Neuronal stem cell (in vitro differentiated cells): ENCODE data around the gene MLST8.

ENCODE experiments used
- DNase-seq: peaks from one replicate; pipeline ENCODE4 v3.0.0-alpha.2; 2013; ENCODE audit warnings: low spot score
- H2AFZ ChIP-seq: one replicate; pipeline ENCODE4 v1.6.1; 2013; ENCODE audit warnings: mild to moderate bottlenecking, low read length, inconsistent platforms
- H2AK5ac ChIP-seq: 2 replicates; pipeline ENCODE4 v1.6.1; 2013; ENCODE audit warnings: low read depth, mild to moderate bottlenecking, inconsistent platforms, low read length, moderate library complexity, mixed read lengths
- H2BK120ac ChIP-seq: 2 replicates; pipeline ENCODE4 v1.6.1; 2013; ENCODE audit warnings: low read depth, mild to moderate bottlenecking, inconsistent platforms, low read length, moderate library complexity, mixed read lengths
- H2BK12ac ChIP-seq: one replicate; pipeline ENCODE4 v1.6.1; 2013; ENCODE audit warnings: low read length, inconsistent platforms
- H2BK15ac ChIP-seq: 2 replicates; pipeline ENCODE4 v1.6.1; 2013; ENCODE audit warnings: mild to moderate bottlenecking, low read length, inconsistent platforms, mixed read lengths
- H2BK5ac ChIP-seq: one replicate; pipeline ENCODE4 v1.6.1; 2013; ENCODE audit warnings: inconsistent platforms, mild to moderate bottlenecking, low read length, moderate library complexity
- H3K14ac ChIP-seq: one replicate; pipeline ENCODE4 v1.6.1; 2013; ENCODE audit warnings: low read length, inconsistent platforms
- H3K18ac ChIP-seq: 2 replicates; pipeline ENCODE4 v1.6.1; 2013; ENCODE audit warnings: low read length, inconsistent platforms
- H3K23ac ChIP-seq: 2 replicates; pipeline ENCODE4 v1.6.1; 2013; ENCODE audit warnings: low read depth, mild to moderate bottlenecking, mixed read lengths, low read length, inconsistent platforms; ENCODE audit not compliant: poor library complexity
- H3K27ac ChIP-seq: replicated peaks from 3 replicates; pipeline ENCODE4 v1.5.1; 2013; ENCODE audit warnings: low read length, inconsistent platforms
- H3K27me3 ChIP-seq, 3 experiments: 2 replicates each; pipeline ENCODE4 v1.6.1; 2013; ENCODE audit warnings: low read length in 3 of 3, mild to moderate bottlenecking in 2 of 3, inconsistent platforms in 1 of 3, low read depth in 1 of 3, mixed read lengths in 1 of 3, moderate library complexity in 1 of 3; ENCODE audit not compliant: control insufficient read depth in 3 of 3, insufficient read depth in 3 of 3
- H3K36me3 ChIP-seq, 2 donors: replicated peaks in 1 of 2; 2 replicates each; pipeline ENCODE4 v1.6.1; 2013; ENCODE audit warnings: low read length in 2 of 2; ENCODE audit not compliant: control insufficient read depth in 2 of 2, insufficient read depth in 2 of 2
- H3K4ac ChIP-seq: 2 replicates; pipeline ENCODE4 v1.6.1; 2013; ENCODE audit warnings: inconsistent platforms, mild to moderate bottlenecking, low read length, moderate library complexity
- H3K4me1 ChIP-seq, 2 donors: 1 replicate in 1 of 2; 2 replicates in 1 of 2; pipeline ENCODE4 v1.6.1; 2013; ENCODE audit warnings: low read length in 2 of 2, low read depth in 1 of 2; ENCODE audit not compliant: control insufficient read depth in 2 of 2, insufficient read depth in 1 of 2
- H3K4me2 ChIP-seq: one replicate; pipeline ENCODE4 v1.6.1; 2013; ENCODE audit warnings: mild to moderate bottlenecking, low read length, inconsistent platforms; ENCODE audit not compliant: insufficient read depth, poor library complexity, severe bottlenecking
- H3K4me3 ChIP-seq, 2 donors: 2 replicates each; pipeline ENCODE4 v1.5.1; 2013; ENCODE audit warnings: low read length in 2 of 2, mild to moderate bottlenecking in 2 of 2, inconsistent platforms in 1 of 2, moderate library complexity in 1 of 2
- H3K79me1 ChIP-seq: one replicate; pipeline ENCODE4 v1.6.1; 2013; ENCODE audit warnings: low read depth, mild to moderate bottlenecking, inconsistent platforms, low read length, moderate library complexity
- H3K9ac ChIP-seq: one replicate; pipeline ENCODE4 v1.6.1; 2013; ENCODE audit warnings: mild to moderate bottlenecking, low read depth, low read length, inconsistent platforms; ENCODE audit not compliant: poor library complexity
- H3K9me3 ChIP-seq, 2 donors: replicated peaks in 1 of 2; 2 replicates each; pipeline versions ENCODE3 to v1.6.1; 2013; ENCODE audit warnings: low read length in 2 of 2, mild to moderate bottlenecking in 2 of 2, inconsistent platforms in 1 of 2, low read depth in 1 of 2, mixed read lengths in 1 of 2, moderate library complexity in 1 of 2; ENCODE audit not compliant: control insufficient read depth in 2 of 2, insufficient read depth in 1 of 2
- H4K8ac ChIP-seq: one replicate; pipeline ENCODE4 v1.6.1; 2013; ENCODE audit warnings: low read depth, mild to moderate bottlenecking, inconsistent platforms, low read length, moderate library complexity
- H4K91ac ChIP-seq: one replicate; pipeline ENCODE4 v1.6.1; 2013; ENCODE audit warnings: low read length, low read depth, mild to moderate bottlenecking, inconsistent platforms; ENCODE audit not compliant: poor library complexity
- WGBS, 2 donors: extraction: QIAGEN DNeasy Blood & Tissue Kit; methylation state at CpG; one replicate each; pipeline ENCODE4 v1.1.7; 2013; ENCODE audit warnings: missing lambda C conversion rate in 2 of 2, mixed read lengths in 1 of 2; ENCODE audit not compliant: insufficient read length in 2 of 2, insufficient replicate concordance in 1 of 2; ENCODE audit errors: extremely low coverage in 2 of 2; 5-methylcytosine and 5-hydroxymethylcytosine counted together

Gene MLST8

DNA sequence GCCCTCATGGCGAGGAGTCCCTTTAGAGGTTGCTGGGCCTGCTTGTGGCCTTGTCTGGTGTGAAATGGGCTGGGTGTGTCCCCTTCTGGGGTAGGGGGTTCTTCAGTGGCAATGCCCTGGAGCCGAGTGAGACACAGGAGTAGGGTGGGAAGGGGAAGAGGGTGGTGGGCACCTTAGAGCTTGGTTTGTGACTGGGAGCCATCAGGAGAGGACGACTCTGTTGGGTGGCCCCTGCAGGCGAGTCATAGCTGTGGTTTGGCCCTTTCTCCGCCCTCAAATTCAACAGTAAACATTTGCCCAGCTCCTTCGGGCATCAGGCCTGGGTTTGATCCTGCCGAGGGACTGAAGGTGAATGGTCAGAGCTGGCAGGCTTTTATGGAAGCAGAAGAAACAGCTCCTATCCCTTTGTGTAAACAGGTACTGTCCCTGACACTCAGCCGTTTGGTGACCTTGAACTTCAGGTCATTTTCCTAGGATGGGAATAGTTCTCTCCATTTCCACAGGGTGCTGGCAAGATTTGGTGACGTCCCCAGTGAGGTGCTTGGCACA is 21.1 kb downstream of the MLST8 start:
- no peak overlapping the region for H2BK120ac ChIP-seq
- H2BK5ac ChIP-seq: no peak overlapping the region
- H2BK12ac ChIP-seq: no peak overlapping the region
- H3K4ac ChIP-seq: no peak overlapping the region
- H4K8ac ChIP-seq: no peak overlapping the region
- peaks cover 17 to 48% of the 10 kb centered on the region in 2 donors for H3K36me3 ChIP-seq
- no peak overlapping the region for H2AK5ac ChIP-seq
- DNase-seq: no peak
- H3K4me2 ChIP-seq: no peak overlapping the region
- no peaks in the 10 kb centered on the region for H3K27me3 ChIP-seq
- no peak overlapping the region for H3K9ac ChIP-seq
- H3K14ac ChIP-seq: no peak overlapping the region
- H3K27ac ChIP-seq: no peak overlapping the region
- peak overlapping the region in 1 of 2 donors; percentile 5 for H3K4me3 ChIP-seq
- no peak overlapping the region for H3K23ac ChIP-seq
- no peak overlapping the region for H4K91ac ChIP-seq
- H3K79me1 ChIP-seq: peaks cover 18% of the 10 kb centered on the region
- no peak overlapping the region for H2BK15ac ChIP-seq
- peaks cover 2 to 3% of the 10 kb centered on the region in 2 donors for H3K4me1 ChIP-seq
- WGBS, 2 donors: no CpG with 5 or more reads among the region's 9 CpGs
- no peak overlapping the region for H3K18ac ChIP-seq
- H3K9me3 ChIP-seq: no peaks in the 10 kb centered on the region
- H2AFZ ChIP-seq: no peak overlapping the region

DNA sequence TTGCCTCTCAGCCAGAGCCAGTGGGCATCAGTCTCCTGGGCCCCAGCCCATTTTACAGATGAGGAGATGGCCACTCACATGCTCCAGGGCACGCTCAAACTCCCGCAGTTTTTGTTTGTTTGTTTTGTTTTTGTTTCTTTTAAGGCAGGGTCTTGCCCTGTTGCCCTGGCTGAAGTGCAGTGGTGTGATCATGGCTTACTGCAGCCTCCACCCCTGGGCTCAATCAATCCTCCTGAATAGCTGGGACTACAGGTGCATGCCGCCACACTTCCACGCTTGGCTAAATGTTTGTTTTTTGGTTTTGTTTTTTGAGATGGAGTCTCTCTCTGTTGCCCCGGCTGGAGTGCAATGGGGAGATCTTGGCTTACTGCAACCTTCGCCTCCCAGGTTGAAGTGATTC is 21.7 kb downstream of the MLST8 start:
- no peak overlapping the region for H3K4me2 ChIP-seq
- DNase-seq: no peak
- no peaks in the 10 kb centered on the region for H3K9me3 ChIP-seq
- no peak overlapping the region for H2AK5ac ChIP-seq
- H2BK5ac ChIP-seq: no peak overlapping the region
- no peaks in the 10 kb centered on the region for H3K27me3 ChIP-seq
- H2BK15ac ChIP-seq: no peak overlapping the region
- no peak overlapping the region for H3K4me3 ChIP-seq
- H3K79me1 ChIP-seq: peaks cover 18% of the 10 kb centered on the region
- no peak overlapping the region for H2BK12ac ChIP-seq
- no peak overlapping the region for H3K18ac ChIP-seq
- H4K91ac ChIP-seq: no peak overlapping the region
- H2AFZ ChIP-seq: no peak overlapping the region
- H3K36me3 ChIP-seq: peaks cover 22 to 54% of the 10 kb centered on the region in 2 donors
- H3K27ac ChIP-seq: no peak overlapping the region
- H3K14ac ChIP-seq: no peak overlapping the region
- H3K23ac ChIP-seq: no peak overlapping the region
- H3K4ac ChIP-seq: no peak overlapping the region
- H3K4me1 ChIP-seq: peaks cover 2 to 3% of the 10 kb centered on the region in 2 donors
- no peak overlapping the region for H3K9ac ChIP-seq
- no CpG with 5 or more reads among the region's 6 CpGs for WGBS, 2 donors
- no peak overlapping the region for H2BK120ac ChIP-seq
- no peak overlapping the region for H4K8ac ChIP-seq

DNA sequence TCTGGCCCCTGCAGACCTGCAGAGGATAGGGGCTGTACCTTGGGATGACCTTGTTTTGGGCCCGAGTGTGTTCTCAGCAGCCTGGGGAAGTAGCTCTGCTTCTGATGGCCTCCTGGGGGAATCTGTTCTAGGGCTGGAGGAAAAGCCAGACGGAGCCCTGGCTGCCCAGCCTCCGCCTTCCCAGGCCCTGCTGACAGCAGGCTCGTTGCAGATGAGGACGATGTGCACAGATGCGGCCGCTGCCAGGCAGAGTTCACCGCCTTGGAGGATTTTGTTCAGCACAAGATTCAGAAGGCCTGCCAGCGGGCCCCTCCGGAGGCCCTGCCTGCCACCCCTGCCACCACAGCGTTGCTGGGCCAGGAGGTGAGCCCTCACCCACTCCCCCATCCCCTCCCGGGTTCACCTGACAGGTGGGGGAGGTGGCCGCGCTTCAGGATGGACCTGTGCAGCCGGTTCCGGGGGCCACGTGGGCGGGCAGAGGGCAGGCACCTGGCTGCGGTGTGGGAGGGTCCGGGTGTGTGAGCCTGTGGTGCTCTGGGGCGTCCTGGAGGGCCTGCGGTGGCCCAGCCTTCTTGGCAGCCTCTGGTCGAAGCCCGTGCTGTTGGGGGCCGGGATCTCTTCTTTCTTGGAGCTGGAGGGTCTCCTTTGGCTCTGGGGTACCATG is 23.0 kb downstream of the MLST8 start:
- no peak overlapping the region for H2BK120ac ChIP-seq
- H3K9ac ChIP-seq: peak overlapping the region; percentile 3
- H3K18ac ChIP-seq: no peak overlapping the region
- H2AK5ac ChIP-seq: no peak overlapping the region
- no peak for DNase-seq
- no peak overlapping the region for H3K27ac ChIP-seq
- H3K36me3 ChIP-seq: peaks cover 30 to 68% of the 10 kb centered on the region in 2 donors
- no peak overlapping the region for H3K4me3 ChIP-seq
- no peak overlapping the region for H4K8ac ChIP-seq
- no peak overlapping the region for H2AFZ ChIP-seq
- no peak overlapping the region for H3K23ac ChIP-seq
- H2BK12ac ChIP-seq: no peak overlapping the region
- H3K14ac ChIP-seq: no peak overlapping the region
- H3K27me3 ChIP-seq: no peaks in the 10 kb centered on the region
- H2BK15ac ChIP-seq: no peak overlapping the region
- WGBS, 2 donors: no CpG with 5 or more reads among the region's 25 CpGs
- H3K79me1 ChIP-seq: peaks cover 20% of the 10 kb centered on the region
- no peak overlapping the region for H4K91ac ChIP-seq
- H3K9me3 ChIP-seq: no peaks in the 10 kb centered on the region
- H2BK5ac ChIP-seq: no peak overlapping the region
- H3K4me2 ChIP-seq: no peak overlapping the region
- H3K4ac ChIP-seq: no peak overlapping the region
- H3K4me1 ChIP-seq: peaks cover 2 to 3% of the 10 kb centered on the region in 2 donors

DNA sequence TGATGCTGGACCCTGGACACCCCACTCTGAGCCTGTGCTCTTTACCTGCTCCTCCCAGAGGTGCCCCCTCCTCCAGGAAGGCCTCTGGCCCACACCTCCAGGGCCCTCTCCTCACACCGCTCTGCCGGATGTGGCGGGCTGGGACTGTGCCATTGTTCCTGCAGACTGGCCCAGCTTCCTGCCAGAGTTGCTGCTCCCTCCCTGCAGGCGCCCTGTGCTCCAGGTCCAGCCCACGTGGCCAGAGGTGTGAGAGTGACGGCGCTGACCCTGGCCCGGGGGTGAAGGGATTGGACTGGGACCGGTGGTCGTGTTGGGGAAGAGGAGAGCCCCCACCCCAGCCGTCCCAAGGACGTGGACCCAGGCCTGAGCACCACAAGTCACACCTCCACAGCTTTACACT is 23.8 kb downstream of the MLST8 start:
- DNase-seq: no peak
- Histone ChIP-seq H2BK12ac (no peak overlapping the region), H3K27me3 (no peaks in the 10 kb centered on the region), H2BK15ac (no peak overlapping the region), H3K4ac (no peak overlapping the region), H3K4me2 (no peak overlapping the region), H3K79me1 (peaks cover 20% of the 10 kb centered on the region), H4K8ac (no peak overlapping the region), H3K23ac (peak overlapping the region; percentile 65), H3K36me3 (peaks cover 33 to 76% of the 10 kb centered on the region in 2 donors), H2BK120ac (no peak overlapping the region), H2AK5ac (no peak overlapping the region), H2AFZ (no peak overlapping the region), H2BK5ac (no peak overlapping the region), H3K9ac (no peak overlapping the region), H3K9me3 (no peaks in the 10 kb centered on the region), H4K91ac (no peak overlapping the region), H3K18ac (no peak overlapping the region), H3K14ac (no peak overlapping the region), H3K27ac (no peak overlapping the region), H3K4me3 (no peak overlapping the region), H3K4me1 (peaks cover 2 to 3% of the 10 kb centered on the region in 2 donors)
- no CpG with 5 or more reads among the region's 12 CpGs for WGBS, 2 donors
